ENCODE data around the gene NPC1L1.

Gene NPC1L1

GRCh38 chr7:44470628-44471245 is 70.4 kb downstream of the NPC1L1 start:
- no peak for DNase-seq

- DNase-seq, result no peak
Measured at GRCh38 chr7:44470135-44470479, 71.0 kb downstream of the NPC1L1 start.

DNA sequence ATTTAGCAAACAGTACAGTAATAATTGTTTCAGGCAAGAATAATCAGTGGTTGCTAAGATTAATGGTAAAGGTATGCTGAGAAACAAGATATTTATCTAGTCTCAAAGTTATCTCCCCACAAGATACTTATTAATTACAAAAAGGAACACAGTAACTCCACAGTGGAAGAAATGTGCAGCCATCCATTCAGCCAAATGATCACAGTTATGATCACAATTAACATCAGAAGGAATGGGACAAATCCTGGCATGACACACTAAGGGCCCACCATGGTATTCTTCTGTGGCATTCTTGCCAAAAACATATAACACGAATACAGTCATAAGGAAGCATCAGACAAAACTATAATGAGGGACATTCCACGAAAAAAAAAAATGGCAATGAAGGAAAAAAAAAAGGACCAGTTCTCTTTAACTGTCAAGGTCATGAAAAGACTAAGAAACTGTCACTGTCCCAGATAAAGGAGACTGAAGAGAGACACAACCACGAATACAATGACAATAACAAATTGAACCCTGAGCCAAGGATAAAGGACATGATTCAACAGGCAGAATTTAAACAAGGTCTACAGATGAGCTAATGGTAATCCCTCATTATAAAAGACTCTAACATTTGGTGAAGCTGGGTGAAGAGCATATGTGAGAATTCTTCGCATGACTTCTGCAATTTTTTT is 71.5 kb downstream of the NPC1L1 start:
- no peak for DNase-seq

- no peak for DNase-seq
Measured at GRCh38 chr7:44467217-44467548, 73.9 kb downstream of the NPC1L1 start.

DNA sequence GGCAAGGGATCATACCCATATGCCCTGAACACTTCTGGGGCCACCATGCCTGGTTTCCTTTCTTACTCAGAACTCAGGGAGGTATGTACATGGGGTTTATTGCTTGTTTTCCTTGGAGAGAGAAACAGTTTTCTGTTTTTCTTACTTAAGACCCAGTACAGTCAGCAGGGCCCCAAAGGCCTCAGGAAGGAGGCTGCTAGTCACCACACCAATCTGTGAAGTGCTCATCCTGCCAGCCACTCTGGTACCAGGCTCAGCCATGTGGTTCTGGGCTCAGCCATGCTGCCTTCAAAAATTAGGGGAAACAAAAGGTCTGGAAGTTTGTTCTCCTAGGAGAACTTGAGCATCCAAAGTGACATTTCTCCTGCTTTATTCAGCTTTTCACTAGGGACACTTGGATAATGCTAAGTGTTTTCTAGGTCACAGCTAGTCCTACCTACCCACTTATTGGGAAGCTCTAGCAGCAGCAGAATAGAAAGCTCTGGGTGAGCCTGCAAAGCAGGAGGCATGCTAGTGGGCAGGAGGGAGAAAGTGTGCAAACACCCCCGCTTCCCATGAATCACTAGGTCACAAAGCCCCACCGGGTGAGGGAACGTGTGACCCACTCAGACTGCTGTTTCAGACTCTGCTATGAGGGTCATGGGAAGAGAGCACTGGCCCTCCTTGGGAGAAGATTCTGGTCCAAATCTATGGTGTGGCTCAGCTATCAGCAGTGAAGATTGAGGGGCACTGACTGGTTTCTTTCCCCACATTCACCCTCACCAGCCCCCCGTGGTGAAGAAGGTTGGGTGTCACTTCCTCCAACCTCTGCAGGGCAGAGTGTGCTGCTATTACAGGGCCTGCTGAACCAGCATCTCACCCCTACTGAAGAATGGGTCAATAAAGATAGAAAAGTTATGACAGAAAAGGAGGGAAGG is 74.6 kb downstream of the NPC1L1 start:
- no peak for DNase-seq

GRCh38 chr7:44465490-44465889 is 75.6 kb downstream of the NPC1L1 start:
- no peak for DNase-seq

DNA sequence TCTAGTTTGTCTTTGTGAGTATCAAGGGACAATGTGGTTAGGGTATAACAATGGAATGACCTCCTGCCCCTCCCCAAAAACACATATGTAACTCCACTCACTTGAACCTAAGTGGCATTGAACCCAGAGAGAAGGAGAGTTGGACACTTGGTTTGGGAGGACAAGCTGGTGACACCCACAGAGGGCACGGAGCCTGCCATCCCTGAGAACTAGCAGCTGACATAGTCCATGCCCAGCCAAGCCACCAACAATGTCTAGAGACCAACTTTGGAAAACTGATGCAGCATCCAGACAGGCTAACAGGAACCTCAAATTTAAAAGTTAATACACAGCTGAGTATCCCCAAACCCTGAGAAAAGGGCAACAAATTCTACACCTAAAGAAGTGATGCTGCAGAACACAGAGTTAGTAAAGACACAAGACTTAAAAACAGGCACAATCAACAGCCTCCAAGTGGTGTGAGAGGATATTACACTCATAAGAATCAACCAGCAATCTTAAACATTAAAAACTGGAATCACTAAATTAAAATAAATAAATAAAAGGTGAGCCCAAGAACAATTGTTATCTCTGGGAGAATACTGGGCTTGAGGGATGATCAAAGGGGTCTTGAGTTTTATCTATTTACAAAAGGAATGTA is 77.8 kb downstream of the NPC1L1 start:
- DNase-seq, result peak; percentile 17
